GM19397 (cell line): ENCODE results near the gene SLC4A3.
"Not testable (repeated sequence)": the region's sequence is repeated elsewhere in the genome, so short reads cannot be mapped to it uniquely, and the experiment has no call there.

ENCODE experiments used
- ATAC-seq: cut with Tn5 transposase; IDR thresholded peaks from one replicate; pipeline ENCODE4 v1.9.1; 2021; ENCODE audit warnings: mild to moderate bottlenecking, moderate library complexity; ENCODE audit not compliant: unreplicated experiment

SLC4A3 gene

DNA sequence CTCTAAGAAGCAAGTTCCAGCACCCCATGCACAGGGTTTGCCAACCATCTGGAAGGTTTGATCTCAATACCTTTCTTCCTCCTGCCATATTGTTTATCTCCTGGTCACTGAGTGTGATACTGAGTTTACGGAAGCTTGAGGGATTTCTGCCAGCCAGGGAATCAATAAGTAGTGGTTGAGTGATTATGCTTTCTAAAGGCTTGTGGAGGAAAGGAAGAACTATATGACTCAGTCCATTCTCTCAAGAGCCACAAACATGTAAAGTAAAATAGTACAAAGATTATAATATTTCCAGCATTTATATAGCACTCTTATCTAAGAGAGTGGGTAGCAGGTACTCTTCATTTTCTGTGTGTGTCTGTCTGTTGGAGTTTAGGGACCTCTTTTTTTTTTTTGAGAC is 49.2 kb downstream of the SLC4A3 start:
- no peak for ATAC-seq

DNA sequence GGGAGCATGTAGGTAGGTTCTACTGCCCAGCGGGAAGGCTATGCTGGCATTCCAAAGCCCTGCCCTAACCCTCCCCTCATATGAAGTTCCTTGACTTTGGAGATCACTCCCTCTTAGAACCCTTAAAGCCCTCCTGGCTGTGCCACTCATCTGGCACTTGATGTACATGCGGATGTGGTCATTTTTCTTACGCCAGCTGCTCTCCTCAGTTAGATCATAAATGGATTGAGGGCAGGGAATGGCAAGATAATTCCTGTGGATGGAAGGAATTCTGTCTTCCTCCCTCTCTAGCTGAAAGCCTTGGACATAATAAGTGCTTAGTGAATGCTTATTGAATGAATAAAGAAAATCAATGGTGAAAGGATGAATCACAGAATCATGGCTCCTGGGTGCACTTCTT is 51.6 kb downstream of the SLC4A3 start:
- ATAC-seq, result no peak

DNA sequence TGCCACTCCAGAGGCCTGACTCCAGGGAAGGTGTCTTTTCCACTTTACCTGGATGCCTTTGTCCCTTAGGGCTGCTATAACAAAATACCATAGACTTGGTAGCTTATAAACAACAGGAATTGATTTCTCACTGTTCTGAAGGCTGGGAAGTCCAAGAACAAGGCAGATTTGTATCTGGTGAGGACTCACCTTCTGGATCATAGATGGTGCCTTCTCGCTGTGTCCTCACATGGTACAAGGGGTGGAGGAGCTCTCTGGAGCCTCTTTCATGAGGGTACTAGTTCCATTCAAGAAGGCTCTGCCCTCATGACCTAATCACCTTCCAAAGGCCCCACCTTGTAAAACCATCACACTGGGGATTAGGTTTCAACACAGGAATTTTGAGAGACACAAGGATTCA is 52.1 kb downstream of the SLC4A3 start:
- no peak for ATAC-seq

DNA sequence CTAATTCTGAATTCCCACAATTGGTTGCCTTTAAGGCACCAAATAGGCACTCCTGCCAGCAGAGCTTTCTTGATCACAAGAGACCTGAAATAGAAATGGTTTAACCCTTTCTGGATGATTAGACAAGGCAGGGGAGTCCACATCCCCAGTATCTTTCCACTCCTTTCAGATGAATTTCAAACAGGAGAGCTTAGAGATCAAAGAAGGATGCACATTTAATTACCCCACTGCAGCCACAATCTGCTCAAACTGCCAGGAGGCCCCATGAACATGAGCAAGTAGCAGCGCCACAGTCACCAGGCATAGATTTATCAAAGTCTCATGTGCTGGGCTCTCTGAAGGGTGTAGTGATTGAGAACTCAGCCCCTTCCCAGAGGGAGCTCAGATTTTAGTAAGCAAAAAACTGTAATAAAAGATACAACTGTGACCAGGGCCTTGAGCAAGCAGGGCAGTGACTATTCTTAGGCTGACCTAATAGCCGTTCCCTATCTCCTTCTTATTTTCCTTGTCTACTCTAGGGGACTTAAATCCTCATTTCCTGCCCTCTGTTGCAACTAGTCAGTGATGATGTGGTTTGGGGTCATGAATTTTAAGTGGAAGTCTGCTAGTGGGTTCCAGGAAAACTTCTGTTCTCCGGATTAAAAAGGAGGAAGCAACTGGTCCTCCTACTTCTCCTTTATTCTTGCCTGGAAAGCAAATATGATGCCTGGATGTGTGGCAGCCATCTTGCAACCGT is 53.7 kb downstream of the SLC4A3 start:
- no peak for ATAC-seq

DNA sequence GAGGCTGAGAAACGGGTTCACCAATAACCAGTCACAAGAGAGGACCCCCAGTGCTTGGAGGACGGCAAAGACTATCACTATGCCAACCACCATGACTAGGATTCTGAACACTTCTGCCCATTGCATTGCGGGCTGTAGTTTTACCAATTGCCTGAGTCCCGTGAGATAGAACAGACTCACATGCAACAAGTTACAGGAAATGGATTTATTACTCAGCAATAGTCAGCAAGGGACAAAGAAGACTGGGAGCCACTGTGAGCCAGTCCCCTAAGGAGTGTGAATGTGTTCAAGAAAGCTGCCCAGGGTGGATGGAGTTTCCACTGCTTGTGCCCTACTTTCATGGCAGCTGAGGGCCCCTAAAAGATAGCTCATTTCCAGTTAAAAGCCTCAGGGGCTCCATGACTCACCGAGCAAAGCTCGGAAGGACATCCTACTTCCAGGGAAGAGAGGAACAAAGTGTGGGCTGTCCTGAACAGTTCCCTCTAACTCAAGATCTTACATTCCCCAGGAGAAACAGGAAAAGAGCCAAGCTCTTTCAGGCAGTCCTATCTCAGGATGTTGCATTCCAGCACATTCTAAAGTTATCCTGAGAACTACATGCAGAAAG is 54.4 kb downstream of the SLC4A3 start:
- no peak for ATAC-seq

DNA sequence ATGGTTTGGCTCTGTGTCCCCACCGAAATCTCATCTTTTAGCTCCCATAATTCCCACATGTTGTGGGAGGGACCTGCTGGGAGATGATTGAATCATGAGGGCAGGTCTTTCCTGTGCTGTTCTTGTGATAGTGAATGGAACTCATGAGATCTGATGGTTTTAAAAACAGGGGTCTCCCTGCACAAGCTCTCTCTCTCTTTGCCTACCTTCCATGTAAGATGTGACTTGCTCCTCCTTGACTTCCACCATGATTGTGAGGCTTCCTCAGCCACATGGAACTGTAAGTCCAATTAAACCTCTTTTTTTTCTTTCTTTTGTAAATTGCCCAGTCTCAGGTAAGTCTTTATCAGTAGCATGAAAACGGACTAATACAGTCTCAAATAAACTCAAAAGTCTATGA is 56.0 kb downstream of the SLC4A3 start:
- ATAC-seq, result not testable (repeated sequence)

DNA sequence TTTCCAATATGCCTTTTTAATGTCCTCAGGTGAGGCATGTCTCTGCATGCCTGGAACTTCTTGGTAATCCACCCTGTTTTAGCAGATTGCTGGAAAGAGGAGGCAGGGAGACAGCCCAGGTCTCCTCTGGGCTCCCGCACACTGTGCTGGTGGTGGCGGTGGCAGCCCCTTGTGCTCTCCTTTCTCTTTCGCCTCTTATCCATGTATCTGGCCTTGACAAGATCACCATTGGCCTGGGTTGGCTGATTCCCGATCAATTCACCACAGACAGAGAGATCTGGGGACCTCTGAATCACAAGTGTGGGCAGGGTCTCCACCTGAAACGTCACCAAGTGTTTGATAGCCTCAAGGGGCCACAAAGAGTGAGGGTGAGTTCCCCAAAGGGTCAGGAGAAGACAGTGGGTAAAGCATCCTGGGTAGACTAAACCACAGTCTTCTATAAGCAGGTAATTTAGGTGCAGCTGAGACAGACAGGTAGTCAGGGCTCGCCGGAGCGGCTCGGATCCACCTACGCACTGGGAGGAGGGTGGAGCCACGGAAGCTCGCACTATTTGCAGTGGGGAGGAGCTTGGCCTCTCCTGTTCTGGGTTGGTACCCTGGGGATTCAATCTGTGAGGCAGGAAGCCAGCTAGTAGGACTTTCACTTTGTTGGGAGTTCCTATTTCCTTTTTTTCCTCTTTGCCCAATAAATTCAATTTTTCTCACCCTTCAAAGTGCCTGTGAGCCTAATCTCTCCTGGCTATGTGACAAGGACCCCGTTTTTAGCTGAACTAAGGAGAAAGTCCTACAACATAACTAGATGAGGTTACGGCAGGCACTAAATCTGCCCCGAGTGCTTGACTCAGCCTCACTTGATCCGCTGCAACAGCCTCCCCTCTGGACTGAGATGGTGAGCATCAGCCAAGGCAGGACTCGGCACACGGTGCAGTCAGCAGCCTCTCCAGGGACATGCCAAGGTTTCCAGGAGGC is 57.6 kb downstream of the SLC4A3 start:
- peak; percentile 91 for ATAC-seq

DNA sequence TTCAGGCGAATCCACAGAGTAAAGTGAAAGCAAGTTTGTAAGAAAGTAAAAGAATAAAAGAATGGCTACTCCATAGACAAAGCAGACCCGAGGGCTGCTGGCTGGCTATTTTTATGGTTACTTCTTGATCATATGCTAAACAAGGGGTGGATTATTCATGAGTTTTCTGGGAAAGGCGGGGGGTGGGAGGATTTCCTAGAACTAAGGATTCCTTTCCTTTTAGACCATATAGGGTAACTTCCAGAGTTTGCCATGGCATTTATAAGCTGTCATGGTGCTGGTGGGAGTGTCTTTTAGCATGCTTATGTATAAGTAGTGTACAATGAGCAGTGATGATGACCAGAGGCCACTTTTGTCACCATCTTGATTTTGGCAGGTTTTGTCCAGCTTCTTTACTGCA is 59.8 kb downstream of the SLC4A3 start:
- no peak for ATAC-seq

DNA sequence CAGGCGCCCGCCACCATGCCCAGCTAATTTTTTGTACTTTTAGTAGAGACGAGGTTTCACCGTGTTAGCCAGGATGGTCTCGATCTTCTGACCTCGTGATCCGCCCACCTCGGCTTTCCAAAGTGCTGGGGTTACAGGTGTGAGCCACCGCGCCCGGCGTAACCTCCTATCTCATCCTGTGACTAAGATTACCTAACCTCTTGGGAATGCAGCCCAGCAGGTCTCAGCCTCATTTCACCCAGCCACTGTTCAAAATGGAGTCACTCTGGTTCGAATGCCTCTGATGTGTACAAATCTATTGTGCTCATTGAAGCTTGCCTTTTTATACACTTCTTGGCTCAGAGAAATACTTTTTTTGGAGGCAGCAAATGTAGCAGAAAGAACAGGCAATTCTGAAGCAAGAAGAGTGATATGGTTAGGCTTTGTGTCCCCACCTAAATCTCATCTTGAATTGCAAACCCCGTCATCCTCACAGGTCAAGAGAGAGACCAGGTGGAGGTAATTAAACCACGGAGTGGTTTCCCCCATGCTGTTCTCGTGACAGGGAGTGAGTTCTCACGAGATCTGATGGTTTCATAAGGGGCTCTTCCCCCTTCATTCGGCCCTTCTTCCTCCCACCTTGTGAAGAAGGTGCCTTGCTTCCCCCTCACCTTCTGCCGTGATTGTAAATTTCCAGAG is 60.6 kb downstream of the SLC4A3 start:
- no peak for ATAC-seq

DNA sequence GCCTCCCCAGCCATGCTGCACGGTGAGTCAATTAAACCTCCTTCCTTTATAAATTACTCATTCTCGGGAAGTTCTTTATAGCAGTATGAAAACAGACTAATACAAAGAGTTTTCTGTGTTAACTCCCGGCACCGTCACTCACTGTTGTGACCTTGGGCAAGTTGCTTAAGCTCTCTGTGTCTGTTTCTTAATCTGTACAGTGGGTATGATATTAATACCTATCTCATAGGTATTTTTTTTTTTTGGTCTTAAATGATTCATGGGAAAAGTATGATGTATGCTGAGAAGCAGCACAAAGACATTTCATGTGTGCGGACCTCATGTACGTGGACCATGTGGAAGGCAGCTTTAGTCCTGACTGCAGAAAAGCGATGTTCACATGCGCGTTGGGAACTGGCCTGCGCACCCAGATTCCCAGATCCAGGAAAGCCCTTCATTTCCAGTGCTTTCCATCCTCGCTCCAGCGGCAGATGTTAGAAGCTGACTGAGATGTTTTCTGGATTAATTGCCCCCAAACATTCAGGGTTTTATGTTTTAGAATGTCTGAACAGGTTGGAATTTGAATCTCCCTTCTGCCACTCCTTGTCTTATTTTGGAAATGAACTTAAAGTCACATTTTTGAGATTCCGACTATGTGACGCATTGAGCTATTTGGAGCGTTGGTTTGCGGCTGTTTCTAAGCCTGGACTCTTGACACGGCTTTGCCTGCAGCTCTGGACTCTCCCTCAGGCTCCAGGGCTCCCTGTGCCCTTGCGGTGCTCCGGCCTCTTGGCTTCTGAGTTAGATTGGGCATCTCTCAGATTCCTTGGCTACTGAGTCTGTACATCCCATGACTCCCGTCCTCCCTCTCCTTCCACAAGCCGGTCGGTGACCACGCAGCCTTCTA is 61.4 kb downstream of the SLC4A3 start:
- no peak for ATAC-seq

DNA sequence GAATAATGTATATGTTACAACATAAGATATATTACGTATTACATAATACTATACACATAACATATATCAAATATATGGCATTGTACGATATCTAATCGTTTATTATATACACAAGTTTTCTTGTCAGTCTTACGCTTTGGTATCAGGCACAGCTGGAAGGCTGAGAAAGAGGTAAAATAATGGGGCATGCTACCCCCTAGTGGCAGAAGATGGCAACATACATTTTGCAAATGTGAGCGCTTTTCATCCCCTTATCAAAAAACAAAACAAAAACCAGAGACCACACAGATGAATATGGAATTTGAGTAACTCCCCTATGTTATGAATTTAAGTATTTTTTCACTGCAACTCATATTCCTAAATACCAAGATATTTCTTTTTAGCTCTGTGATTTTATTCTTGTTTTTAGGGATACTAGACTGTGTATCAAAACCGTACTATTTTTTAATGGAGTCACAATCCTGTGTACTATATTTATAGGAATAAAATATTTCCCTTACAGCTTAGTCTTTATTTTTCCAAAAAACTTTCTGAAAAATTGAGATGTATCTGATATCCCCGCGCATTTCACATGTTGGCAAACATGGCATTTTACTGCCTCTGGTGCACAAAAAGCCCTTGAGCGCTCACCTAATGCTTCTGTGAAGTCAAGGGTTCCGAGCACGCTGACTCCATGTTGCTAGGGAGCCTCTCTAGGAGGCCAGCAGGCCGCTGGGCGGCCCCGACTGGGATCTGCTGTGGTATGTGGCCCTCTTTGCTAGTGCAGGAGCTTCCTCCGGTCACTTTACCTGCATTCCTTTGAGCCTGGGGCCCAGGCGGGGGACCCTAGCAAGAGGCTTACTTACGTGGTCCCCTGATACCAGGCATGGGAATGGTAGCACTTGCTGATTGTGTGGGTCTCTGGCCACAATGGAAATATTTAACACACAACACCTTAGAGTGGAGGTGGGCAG is 62.5 kb downstream of the SLC4A3 start:
- ATAC-seq, result no peak

DNA sequence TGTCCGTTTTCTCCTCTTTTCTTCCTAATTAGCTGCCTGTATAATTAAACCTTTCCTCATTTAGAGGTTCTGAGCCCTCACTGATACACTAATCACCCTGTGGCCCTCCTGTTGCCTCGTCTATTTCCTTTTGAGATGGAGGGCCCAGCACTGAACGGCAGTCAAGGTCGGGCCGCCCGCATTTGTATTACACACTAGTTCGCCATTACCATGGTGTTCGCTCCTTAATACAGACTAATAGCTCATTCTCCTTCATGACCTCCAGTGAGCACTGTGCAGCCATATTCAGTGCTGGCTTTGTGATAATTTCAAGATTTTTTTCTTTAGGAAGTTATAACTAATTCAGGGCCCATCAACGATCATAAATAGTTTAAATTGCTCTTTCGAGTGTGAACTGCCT is 64.1 kb downstream of the SLC4A3 start:
- no peak for ATAC-seq
